HG03439 (cell line): Measurements from ENCODE around the gene SLC27A3.
"Not testable (repeated sequence)": the region's sequence is repeated elsewhere in the genome, so short reads cannot be mapped to it uniquely, and the experiment has no call there.

ENCODE experiments used
- ATAC-seq: cut with Tn5 transposase; IDR thresholded peaks from one replicate; pipeline ENCODE4 v1.9.1; 2021; ENCODE audit warnings: mild to moderate bottlenecking, moderate library complexity; ENCODE audit not compliant: unreplicated experiment

SLC27A3 gene

DNA sequence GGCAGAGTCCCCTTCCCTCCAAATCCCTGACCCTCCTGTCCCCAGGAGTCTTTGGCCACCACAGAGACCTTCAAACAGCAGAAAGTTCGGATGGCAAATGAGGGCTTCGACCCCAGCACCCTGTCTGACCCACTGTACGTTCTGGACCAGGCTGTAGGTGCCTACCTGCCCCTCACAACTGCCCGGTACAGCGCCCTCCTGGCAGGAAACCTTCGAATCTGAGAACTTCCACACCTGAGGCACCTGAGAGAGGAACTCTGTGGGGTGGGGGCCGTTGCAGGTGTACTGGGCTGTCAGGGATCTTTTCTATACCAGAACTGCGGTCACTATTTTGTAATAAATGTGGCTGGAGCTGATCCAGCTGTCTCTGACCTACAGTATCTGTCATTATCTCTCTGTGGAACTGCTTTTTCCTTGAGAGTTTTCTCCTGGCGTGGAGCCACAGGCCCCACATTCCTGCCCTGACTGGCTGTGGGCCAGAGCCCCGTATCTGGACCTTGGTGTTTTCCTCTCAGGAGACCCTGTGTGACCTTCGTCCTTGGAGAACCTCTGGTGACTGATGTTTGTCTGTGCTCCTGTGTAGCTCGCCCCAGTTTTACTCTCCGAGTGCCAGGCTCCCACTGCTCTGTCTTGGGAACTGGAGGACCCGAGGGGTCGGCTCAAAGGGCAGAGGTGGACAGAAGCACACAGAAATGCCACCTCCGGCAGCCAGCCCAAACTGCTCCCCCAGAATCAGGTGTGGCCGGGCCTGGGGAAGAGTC, 4.8 kb downstream of the SLC27A3 start:
- no peak for ATAC-seq

DNA sequence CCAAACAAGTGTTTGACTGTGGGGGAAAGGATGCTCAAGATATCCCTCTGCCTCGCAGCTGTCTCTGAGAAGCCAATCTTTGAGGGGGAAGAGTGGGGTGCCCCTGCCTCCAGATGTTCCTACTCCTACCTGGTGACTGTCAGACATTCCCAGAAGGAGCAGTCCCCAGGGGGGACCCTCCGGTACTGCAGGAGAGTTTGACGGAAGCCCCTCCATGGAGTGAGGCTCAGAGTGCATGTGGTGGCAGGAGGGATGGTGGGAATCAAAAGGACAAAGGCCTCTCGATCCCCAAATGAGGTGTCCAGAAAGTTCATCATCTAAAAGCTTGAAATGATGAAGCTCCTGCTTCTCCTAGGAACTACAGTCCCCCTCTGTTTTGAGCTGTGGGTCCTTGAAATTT, 5.3 kb downstream of the SLC27A3 start:
- ATAC-seq = no peak

DNA sequence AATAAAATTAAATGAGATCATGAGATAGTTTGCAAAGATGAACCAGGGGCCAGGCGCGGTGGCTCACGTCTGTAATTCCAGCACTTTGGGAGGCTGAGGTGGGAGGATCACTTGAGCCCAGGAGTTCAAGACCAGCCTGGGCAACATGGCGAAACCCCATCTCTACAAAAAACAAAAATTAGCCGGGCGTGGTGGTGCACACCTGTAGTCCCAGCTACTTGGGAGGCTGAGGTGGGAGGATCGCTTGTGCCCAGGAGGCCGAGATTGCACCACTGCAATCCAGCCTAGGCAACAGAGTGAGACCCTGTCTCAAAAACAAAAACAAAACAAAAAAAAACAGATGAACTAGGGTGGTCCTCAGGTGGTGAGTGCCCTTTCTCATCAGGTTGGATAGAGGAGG, 7.4 kb downstream of the SLC27A3 start:
- ATAC-seq = not testable (repeated sequence)

DNA sequence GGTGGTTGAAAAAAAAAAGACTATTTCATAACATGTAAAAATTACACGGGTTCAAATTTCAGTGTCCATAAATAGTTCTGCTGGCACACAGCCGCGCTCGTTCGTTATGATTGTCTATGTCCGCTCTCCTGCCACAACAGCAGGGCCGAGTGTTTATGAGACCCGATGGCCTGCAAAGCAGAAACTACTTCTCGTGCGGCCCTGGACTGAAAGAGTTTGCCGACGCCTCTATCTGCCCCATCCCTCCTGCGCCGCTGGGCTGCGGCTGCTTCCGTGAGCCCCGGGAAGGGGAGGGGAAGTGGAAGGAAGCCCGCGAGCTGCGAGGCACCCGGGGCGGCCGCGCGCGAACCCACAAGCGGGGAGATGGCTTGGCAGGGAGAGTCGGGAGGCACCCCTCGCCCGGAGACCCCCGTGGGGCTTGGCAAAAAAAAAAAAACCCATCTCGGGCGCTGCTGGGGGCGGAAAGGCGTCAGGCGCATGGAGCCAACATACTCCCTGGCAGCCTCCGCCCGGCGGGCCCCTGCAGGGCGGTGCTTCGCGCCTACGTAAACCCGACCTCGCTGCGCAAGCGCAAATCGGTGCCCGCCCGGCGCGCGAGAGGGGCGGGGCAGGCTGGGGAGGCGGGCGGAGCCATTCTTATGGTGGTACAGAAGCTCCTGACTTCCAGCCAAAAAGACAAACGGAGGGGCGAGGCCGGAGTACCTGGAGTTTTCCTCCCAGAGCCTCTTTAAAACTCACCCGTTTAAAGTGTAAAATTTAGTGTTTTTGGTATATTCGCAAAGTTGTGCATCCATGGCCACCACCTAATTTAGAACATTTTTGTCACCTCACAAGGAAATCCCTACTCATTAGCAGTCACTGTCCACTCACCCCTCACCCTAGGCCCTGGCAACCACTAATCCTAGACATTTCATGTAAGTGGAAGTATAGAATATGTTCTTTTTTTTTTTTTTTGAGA, 8.3 kb downstream of the SLC27A3 start:
- ATAC-seq = peak; percentile 92

DNA sequence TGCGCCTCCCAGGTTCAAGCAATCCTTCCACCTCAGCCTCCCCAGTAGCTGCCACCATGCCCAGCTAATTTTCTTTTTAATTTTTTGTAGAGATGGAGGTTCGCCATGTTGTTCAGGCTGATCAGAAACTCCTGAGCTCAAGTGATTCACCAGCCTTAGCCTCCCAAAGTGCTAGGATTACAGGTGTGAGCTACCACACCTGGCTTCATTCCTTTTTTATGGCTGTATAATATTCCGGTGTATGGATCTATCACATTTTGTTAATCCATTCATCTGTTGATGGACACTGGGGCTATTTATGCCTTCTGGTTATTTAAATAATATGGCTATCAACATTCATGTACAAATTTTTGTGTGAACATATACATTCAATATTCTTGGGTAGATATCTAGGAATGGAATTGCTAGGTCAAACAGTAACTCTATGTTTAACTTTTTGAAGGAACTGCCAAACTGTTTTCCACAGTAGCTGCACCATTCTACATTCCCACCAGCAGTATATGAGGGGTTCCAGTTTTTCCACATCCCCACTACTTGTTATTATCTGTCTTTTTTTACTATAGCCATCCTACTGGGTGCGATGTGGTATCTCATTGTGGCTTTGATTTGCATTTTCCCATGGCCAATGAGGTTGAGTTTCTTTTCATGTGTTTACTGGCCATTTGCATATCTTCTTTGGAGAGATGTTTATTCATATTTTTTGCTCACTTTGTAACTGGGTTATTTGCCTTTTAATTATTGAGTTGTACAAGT, 11.0 kb downstream of the SLC27A3 start:
- no peak for ATAC-seq

DNA sequence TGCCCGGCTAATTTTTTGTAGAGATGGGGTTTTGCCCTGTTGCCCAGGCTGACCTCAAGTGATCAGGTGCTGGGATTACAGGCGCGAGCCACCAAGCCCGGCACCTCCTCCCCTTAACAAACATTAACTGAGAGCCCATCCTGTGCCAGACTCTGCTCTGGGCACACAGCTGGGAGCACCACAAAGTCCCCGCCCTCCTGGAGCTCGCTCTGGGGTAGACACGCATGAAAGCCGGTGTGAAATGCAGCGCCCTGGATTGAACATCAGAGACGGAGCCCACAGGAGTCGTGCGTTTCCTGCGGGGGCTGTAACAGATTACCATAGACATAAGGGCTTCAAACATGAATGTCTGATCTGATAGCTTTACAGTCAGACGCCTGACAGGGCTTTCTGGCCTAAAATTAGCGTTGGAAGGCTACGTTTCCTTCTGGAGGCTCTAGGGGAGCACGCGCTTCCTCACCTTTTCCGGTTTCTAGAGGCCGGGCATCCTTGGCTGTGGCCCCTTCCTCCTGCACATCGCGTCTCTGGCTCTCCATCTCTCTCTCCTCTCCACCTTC, 14.3 kb downstream of the SLC27A3 start:
- ATAC-seq = no peak

DNA sequence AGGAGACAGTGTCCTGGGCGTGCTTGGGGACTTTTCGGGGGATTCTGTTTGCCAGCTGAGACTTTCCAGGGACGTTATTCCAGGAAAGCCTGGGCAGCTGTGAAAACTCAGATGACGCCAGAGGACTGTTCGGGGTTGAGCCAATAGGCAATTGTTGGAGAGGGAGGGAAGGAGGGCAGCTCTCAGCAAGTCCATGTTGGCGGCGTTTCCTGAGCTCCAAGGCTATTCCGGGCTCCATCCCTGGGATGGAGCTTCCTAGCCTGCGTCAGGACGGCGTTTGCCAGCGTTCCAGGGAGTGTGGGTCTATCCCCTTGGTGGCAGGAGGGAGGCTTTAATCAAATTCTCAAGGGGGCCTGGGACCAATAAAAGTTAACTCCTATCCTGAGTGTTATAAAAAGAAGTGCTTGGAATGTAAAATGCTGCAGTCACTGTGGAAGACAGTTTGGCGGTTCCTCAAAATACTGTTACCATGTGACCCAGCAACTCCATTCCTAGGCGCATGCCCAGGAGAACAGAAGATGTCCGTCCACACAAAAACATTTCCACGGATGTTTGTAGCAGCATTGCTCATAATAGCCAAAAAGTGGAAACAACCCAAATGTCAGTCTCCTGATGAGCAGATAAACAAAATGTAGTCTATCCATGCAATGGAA, 15.2 kb downstream of the SLC27A3 start:
- peak; percentile 3 for ATAC-seq

DNA sequence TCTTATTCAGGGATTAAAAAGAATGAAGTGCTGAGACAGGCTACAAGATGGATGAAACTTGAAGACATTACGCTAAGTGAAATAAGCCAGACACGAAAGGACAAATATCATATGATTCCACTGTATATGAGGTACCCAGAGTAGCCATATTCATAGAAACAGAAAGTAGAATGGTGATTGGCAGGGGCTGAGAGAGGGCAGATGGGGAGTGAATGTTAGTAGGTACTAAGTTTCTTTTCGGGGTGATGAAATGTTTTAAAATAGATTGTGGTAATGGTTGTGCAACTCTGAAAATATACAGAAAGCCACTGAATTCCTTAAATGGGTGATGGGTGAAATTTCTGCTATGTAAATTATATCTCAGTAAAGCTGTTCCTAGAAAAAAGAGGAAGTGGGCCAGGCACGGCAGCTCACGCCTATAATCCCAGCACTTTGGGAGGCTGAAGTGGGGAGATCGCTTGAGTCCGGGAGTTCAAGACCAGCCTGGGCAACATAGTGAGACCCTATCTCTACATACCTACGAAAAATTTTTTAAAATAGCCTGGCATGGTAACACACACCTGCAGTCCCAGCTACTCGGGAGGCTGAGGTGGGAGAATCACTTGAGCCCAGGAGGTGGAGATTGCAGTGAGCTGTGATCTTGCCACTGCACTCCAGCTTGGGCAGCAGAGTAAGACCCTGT, 15.9 kb downstream of the SLC27A3 start:
- peak; percentile 81 for ATAC-seq

DNA sequence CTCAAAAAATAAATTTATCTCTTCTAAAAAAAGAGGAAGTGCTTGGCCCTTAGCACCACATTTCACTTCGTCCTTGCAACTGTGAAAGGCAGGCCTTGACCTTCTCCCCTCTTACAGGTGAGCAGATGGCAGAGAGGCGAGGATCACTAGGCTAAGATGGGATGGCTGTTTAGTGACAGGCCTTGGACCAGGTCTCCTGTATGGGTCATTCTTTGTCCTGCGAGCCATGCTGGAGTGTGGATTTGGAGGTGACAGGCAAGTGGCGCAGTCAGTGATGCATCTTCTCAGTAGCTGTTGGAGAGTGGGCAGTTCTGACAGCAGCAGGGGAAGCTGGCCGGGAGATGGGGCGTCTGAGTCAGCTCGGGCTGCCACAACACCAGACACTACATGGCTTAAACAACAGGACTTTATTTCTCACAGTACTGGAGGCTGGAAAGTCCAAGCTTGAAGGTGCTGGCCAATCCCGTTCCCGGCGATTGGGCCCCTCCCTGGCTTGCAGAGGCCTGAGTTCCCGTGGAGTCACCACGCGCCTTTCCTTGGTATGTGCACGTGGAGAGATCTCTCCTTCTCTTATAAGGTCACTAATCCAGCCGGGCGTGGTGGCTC, 16.5 kb downstream of the SLC27A3 start:
- ATAC-seq = no peak

DNA sequence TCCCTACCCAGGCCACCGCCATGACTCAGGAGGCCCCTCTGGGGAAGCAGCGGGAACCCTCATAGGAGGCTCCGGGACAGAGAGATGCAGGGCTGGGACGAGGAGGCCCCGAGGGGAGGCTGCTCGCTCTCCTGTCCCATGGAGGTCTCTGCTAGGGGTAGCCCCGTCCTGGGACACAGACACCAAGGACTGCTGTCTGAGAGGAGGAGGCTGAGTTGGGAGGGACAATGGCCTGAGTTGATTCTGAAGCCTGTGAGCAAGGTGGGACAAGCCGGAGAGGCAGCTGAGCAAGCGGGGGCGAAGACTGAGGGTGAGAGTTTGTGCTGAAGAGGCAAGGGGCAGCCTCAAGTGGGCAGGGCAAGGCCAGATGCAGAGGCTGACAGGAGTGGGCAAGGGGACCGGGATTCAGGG, 17.4 kb downstream of the SLC27A3 start:
- no peak for ATAC-seq

DNA sequence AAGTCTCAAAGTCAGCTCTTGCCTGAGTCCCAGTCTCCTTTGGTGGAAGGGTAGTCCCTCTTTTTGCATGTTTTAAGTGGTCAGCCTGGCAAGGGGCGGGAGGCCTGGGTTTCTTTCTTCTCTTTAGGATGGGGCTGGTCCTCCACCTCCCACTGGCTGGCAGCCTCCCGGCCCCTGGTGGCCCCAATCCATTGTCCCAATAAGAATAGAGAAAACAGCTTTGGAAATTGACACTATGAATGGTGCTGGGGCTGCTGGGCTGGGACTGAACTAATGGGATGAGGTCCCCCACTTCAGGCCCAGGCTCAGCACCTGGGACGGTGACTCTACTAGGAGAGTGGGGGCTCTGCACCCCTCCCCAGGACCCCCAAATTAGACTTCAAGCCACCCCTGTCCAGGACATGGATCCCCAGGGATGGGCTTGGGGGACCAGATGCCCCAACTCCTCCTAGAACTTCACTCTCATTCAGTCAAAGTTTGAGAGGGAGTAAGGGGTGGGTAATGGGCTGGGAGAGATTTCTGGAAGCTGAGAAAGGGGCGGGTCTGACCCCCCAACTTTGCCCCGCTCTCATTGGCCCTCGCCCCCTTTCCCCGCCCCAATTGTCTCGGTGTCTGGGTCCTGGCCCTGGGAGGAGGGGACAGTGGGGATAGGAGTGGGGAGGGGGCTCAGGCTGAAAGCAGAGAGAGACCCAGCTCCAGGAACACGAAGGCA, 18.2 kb downstream of the SLC27A3 start:
- ATAC-seq = no peak

DNA sequence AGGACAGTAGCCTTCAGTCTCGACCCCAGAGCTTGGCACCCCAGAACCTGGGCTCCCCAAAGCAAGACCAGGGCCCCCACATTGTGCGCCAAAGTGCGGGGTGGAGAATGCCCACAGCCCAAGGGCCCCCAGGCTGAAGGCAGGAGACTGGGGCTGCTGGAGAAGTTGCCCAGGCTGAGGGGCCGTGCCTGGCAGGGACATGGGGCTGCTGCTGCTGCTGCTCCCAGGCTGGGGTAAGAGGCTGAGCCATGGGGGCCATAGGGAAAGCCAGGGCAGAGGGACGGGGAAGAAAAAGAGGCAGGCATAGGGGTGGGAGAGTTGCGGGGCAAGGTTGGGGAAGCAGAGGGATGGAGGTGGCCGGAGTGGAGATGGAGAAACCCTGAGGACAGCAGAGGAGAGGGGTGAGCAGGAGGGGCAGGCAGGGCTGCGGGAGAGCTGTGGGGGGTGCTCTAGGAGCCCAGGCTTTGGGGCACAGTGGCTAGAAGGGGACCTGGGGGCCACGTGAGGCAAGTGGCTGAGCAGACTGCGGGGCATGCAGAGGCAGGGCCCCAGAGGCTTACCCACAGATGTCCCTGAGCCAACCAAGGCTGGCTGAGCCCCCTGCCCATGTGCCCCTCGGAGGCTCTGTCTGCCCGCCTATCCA, 18.9 kb downstream of the SLC27A3 start:
- ATAC-seq = no peak

DNA sequence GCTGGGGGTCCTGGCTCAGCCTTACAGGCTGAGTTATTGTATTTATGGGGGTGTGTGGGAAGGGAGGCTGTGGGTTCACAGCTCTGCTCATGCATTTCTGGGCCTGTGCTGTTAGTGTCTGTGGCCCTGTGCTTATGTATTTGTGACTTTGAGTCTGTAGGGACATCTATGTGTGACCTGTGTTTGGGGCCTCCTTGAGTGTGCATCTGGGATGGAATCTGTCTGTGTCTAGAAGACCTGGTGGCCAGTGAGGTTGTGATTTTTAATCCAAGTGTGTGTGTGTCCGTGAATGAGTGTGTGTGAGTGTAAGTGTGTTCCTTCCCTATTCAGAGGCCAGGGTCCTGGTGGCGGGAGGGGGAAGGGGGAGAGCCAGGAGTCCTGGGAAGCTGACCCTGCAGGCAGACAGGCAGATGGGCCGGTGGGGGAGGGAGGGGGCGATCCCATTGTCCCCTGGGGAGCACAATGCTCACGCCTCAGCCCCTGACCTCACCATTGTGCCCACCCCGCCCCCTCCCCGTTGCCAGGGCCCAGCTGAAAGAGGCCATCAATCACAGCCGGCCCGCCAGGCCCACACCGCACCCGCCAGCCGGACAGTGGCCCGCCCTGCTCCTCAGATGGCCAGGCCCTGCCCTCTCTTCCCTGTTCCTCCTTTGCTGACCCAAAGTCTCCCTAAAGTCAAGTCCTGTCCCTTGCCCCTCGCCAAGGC, 19.6 kb downstream of the SLC27A3 start:
- ATAC-seq = no peak

DNA sequence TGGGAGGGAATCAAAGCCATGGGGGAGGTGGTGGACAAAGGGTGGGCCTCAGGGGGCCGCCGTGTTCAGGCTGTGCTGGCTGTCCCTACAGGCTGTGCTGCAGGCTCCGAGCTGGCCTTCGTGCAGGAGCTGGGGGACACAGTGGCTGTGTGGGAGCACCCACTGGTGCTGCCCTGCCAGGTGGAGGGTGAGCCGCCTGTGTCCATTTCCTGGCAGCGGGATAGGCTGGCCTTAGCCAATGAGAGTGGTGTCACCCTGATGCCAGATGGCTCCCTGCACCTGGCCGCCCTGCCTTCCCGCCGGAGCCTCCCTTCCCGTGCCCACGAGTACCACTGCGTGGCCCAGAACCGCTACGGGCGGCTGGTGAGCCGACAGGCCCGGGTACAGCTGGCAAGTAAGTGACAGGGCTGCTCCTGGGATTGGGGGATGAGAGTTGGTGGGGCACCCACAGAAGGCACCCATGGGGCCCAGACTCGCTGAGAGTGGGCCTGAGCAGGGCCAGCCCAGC, 20.2 kb downstream of the SLC27A3 start:
- no peak for ATAC-seq

DNA sequence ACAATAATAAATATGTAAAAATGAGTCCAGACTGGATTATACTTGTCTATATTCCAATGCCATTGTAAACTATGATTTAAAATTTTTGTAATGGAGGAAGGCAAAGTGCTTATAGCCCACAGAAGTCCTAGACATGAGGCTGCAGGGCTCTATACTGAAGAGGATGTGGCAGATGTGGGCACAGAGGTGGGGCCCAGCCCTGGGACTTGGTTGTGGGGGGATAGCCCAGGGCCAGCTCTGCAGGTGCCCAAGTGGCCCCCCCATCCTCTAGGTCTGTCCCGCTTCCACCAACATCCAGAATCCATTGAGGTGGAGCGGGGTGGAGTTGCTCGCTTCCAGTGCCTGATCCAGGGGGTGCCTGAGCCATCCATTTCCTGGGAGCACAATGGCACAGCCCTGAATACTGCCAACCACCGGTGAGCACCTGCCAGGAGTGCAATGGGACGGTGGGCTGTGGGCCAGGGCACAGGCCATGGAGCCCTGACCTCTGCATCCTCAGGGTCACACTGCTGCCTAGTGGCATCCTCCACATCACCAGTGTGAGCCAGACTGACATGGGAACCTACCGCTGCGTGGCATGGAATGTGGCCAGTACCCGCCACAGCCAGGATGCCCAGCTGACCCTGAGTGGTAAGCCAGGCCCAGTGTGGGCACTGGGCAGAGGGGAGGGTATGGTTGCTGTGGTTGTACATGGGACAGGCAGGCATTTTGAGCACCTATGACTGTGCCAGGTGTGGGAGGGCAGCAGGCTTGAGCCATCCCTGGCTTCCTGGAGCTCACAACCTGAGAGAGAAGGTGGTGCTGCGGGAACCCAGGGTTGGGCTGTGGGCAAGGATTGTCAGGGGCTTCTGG, 21.0 kb downstream of the SLC27A3 start:
- no peak for ATAC-seq

DNA sequence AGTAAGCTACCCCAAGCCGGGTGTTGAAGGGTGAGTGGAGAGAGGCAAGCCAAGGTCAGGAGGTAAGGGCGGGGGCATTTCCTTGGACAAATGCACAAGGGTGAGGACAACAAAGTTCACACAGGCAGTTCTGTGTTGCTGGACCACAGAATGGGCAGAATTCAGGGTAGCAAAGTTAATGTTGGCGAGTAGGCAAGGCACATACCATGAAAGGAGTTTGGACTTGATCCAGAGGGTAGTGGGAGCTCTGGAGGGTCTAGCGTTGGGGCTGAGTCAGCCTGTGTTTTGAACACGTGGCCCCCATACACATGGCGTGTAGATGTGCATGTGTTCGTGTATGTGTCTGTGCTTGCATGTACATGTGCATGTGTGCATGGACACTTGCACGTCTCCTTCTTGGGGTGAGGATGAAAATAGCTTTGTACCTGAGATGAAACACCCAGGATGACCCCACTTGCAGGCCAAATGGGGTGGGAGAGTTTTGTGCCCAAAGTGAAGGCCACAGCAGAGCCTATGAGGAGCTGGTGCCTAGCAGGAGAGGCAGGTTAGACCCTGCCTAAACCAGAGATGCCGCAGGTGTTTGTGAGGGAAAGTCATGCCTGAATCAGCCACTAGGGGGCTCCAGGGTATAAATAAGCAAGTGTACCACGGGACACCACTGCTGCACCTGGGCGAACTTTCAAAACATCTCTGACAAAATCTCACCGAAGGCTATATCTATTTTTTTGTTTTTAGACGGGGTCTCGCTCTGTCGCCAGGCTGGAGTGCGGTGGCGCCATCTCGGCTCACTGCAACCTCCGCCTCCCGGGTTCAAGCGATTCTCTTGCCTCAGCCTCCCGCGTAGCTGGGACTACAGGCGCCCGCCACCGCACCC, 21.8 kb downstream of the SLC27A3 start:
- peak; percentile 54 for ATAC-seq
